Activated CD8-positive, alpha-beta memory T cell treated with anti-CD3 and anti-CD28 coated beads for 48 hours (primary cell): ENCODE measurements around the gene FAM229B.
"Not testable (repeated sequence)": the region's sequence is repeated elsewhere in the genome, so short reads cannot be mapped to it uniquely, and the experiment has no call there.

Experiments
- DNase-seq, 3 experiments: peaks; one replicate each; pipeline ENCODE4 v3.0.0-alpha.2; 2020; ENCODE audit warnings: low read depth in 2 of 3, low spot score in 2 of 3

FAM229B gene

DNA sequence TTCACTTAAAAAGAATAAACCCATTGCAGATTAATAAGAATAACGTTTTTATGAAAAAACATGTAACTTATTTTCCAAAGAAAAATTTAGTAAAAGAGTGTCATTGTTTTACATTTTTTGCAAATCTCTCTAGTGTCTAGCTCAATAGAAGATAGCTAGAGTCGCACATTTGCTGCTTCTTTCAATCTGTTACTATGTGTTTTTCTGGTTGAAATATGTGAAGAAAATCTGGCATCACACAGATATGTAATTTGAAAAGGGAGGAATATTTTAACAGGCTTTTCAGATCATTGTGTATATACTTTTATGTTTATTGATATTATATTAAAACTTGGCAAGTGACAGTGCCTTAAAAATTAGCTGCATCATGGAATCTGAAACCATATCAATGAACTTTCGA, 24.4 kb upstream of the FAM229B start:
- DNase-seq: no peak

DNA sequence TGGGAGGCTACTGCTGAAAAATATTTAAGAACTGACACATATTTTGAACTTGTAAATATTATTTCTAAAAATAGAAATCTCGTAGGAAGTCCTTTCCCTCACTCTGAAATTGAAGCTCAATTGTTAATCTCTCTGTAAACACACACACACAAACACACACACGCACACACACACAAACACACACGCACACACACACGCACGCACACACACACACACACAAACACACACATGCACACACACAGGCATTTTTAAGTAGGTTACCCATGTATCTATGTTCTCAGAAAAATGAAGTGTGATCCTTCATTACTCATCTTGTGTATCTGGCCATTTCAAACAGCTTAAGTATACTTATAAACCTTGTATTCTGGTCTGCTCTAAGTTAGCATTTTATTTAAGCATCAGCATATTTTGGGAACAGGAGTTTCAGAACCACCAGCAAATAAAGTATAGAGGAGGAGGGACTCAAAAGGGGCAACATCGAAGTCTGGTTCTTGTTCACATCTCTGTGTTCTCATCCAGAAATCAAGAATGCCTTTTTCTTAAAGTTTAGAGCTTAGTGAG, 21.9 kb upstream of the FAM229B start:
- DNase-seq: no peak

DNA sequence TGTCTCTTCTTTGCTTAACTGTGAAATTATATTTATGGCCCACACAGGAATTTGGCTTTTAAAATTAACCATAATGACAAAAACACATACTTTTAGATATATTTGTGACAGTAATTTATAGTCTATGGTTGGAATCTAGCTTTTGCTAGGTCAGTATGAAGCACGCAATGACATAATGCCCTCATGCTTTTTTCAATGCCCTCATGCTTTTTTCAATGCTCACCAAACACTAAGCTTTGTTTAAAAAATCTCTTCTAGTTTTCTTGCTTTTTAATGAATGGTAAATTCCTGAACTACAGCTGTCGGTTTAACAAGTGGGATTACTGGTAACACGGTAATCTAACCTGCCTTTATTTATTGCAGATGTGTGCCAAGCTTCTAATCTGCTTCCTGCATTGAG, 20.8 kb upstream of the FAM229B start:
- DNase-seq: no peak

DNA sequence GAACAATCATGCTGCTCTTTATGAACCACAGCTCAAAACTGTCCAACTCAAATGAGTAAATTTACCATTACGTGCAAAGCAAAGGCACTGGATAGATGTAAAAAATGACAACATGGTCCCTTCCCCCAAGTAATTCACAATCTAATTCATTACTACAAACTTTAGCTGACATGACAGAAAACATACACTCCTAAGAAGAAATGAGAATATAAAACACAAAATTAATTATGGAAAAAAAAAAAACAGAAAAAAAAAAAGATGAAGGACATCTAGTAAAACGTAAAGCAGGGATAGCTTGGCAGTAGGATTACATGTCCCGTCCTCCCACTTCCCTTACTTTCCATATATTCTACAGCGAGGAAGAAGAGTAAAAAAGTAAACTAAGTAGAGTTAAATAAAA, 5.8 kb upstream of the FAM229B start:
- no peak for DNase-seq

DNA sequence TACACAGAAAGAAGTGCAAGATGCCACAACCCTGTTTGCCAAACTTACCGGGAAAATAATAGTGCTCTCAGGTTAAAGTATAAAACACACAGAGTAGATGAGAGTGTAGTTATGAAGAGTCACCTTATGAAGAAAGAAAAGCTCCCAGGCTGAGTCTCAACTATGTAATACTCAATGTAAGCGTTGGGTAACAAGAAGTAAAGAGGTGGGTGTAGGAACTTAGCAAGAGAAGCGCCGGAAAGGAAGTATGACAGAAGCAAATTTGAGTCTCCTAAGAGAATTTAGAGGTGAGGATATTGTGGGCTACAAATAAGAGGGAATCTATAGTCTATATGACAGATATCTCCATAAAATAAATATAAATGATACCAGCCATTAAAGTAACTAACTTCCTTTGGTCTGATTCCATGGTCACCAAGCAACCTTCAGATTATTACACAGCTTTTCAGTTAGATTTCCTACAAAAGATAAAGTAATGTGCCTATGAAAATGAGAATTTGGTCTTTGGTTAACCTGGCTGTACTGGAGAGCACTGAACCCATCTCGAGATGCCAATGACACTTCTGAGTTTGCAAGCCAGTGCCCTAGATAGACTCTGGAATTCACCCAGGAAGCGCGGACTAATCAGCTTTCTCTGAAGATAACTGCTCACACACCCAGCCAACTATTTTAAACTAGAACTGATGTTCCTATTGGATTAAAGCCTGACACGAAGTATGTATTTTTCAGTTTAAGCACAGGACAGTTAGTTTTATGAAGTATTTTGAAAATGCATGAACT, 1.9 kb upstream of the FAM229B start:
- no peak for DNase-seq

DNA sequence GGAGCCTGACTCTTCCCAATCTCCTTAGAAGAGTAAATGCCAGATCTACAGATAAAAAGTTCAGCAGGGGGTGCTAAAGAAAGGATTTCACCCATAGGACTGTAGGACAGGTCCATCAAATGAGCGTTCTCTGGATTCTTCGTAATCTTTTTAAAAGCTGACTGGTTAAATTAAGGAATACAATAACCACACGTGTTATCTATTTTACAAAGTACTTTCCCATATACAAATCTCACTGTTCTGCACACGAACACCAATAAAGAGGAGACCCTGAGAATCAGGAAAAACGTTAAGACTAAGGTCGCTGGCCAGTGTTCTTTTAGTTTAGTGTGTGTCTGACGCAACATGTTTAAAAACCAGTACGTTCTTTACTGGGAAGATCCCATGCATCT, 651 bp upstream of the FAM229B start:
- no peak for DNase-seq

DNA sequence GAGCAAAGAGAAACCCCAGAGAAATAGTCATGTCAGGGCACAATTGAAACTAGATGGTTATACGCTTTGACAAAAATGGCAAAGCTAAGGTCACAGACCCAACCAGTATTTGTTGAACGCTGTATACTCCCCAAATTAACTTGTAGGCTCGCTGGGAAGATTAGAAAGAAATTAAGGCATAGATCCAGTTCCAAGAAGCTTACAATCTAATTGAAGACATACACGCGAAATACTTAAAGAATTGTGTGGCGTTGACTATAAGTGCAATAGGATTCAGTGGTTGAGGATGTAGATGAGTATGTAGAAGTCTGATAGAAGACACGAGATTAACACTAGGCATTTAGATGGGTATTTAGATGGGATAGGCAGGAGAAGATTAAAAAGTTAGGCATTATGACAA, 525 bp downstream of the FAM229B start:
- DNase-seq: no peak

DNA sequence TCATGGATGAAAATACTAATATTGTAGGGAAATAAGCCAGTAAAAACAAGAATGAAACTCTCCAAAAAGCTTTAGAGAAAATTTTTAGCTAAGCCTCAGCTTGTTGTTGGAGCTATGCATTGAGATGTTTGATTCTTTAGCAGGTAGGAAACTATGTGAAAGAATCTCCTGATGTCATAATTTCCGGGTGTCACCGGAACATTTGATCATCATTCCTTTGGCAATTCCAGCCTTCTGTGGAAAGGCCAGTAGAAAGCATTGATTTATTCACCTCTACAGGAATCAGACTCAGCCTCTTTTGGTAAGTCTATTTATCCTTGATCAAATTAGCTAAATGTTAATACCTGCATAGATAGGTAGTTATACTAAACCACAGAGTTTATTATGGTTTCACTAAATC, 9.5 kb downstream of the FAM229B start:
- no peak for DNase-seq

DNA sequence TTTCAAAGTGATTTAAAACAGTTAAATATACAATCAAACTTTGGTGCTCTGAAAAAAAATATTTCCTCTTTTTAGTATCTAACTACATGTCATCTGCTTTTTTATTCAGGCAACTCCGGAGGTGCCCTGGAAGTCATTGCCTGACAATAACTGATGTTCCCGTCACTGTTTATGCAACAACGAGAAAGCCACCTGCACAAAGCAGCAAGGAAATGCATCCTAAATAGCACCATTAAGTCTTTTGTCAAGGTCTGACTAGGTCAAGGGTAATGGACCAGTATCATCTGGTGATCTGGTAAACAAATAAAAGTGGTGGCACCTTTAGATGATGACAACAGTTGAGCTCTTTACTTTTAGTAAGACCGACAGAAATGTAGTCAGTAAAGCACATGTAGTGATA, 13.2 kb downstream of the FAM229B start:
- DNase-seq: no peak

DNA sequence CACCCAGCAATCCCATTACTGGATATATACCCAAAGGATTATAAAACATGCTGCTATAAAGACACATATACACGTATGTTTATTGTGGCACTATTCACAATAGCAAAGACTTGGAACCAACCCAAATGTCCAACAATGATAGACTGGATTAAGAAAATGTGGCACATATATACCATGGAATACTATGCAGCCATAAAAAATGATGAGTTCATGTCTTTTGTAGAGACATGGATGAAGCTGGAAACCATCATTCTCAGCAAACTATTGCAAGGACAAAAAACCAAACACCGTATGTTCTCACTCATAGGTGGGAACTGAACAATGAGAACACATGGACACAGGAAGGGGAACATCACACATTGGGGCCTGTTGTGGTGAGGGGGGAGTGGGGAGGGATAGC, 18.6 kb downstream of the FAM229B start:
- DNase-seq: not testable (repeated sequence)

DNA sequence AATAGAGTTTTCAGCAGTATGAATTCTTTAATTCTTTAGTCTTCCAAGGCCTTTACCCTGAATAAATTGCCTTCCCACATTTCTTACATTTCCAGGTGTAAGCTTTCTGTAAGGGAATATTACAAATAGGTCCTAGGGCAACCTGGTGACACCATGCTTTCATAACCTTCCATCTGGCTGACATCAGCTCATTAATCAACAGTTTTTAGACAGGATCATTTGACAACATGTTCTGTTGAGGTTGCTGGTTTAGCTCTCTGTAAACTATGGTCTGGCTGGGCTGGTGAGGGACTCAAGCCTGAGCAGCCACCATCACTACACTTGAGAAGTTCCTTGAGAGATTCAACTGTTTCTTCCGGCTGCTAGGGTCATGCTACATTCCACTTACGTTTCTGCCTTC, 19.2 kb downstream of the FAM229B start:
- DNase-seq: no peak

DNA sequence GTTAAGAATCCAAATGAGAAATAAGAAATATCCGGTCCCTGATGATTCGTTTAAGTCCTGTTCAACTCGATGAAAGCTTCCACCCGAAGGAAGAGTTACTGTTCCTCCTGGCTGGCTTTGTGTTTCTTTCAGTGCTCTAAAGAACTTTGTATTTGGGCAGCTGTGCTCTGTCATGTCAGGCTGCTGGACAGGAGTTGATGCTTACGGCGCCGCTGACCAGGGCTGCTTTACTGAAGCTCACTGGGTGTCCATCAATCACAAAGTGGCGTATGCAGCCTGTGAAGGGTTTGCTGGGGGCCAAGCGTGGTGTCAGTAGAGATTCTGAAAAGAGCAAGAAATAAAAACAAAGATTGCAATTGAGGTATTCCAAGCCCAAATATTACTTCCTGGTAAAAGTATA, 21.9 kb downstream of the FAM229B start:
- DNase-seq: no peak

DNA sequence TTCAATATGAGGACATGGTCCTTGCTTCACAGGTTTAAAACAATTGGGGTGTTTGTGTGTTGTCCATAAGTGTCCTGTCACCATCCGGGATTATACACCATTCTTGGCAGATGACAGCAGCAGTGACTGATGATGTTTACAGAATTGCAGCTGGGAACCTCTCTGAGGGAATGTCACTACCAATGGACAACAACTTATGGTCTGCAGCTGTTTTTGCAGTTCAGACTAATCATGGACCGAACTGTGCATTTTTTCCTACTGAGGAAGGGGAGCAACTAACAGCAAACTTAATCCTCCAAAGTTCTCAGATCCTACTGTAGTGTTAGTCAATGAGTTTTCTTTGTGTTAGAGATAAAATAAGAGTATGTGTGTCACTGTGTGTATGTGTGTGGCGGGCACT, 26.0 kb downstream of the FAM229B start:
- no peak for DNase-seq

DNA sequence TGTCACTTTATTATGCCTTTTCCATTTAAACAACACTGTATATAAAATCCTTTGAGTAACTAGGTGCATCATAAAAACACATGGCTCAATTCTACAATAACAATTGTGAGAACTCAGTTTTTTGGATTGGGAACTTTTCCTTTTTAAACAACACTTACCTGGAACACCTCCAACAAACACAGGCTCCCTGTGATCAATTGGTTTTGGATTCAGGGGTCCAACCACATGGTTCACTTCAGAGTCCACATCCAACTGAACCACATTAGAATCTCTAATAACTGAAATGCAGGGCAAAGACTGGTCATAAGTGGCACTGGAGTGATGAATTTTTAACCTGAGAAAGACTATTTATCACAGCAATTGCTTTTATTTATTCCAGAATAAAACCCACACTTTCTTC, 26.5 kb downstream of the FAM229B start:
- no peak for DNase-seq

DNA sequence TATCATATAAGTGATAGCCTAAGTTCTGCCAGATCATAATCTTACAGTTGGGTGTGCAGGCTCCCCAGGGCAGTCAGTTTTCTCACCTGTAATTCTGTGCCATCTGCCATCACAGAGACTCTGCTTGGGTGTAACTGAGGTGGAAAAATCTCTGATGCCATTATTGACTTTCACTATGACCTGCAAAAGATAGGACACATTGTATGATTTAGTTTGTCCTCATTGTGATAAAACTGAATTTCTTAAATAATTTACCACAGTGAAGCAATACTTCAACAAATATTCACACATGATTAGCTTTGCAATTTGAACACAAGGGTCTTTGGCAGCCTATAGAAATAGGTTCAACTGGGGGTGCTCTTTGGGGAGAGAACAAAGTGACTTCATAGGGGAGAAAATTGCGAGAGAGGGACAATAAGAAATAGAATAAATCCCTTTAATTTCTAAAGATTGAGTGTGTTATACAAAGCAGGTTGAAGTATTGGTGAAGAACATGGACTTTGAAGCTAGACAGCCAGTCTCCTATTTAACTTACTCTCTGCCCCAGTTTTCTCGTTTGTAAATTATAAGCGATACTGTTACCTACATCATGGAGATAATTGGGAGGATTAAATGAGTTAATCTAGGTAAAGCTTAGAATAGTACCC, 27.3 kb downstream of the FAM229B start:
- DNase-seq: no peak

DNA sequence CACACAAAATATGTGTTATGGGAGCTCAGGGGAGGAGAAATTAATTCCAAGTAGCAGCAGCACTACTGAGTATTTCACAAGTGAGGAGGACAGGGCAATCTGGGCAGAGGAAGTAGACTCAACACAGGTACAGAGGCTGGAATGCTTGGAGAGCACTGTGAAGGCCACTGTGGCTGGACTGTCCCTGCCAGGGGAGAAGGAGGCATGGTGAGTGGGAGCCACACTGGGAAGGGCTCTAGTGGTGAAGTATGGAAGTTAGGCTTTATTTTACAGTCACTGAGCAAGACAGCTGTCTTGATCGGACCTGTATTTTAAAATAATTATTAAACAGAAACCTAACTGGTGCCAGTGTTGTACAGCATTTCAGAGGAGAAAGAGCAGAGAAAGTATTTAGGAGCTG, 28.8 kb downstream of the FAM229B start:
- no peak for DNase-seq

DNA sequence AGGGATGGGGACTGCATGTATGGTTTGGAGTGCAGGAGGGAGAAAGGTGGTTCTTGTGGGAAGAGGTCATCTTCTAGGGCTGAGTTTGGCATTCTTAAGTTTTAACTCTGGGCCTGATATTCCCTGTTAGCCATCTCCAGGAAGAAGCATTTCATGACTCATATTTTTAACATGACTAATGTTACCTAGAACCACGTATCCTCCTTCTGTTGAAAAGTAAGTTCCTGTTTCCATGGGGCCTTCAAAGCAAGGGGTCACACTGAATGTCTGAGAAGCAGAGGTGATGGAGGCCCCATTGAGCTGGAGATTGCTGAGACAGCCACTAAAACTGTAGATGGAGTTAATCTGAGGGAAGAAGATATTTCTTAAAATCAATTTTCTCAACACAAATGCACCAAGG, 30.2 kb downstream of the FAM229B start:
- no peak for DNase-seq

DNA sequence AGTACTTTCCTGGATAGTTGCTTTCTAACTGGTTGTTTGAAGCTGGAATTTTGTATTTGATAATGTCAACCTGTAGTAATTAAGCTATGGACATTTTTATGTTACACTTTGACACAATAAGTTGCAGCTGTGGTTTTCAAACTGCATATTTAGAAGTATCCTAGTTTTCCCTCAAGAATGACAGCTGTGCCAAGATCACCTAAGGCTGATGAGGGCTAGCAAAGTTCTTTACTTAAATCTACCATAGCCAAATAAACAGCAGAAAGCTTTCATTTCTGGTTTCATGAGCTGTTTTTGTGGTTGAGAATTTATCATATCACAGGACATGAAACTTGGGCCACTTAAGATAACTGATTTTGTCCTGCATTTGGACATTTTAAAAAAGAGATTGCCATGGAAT, 30.6 kb downstream of the FAM229B start:
- DNase-seq: no peak

DNA sequence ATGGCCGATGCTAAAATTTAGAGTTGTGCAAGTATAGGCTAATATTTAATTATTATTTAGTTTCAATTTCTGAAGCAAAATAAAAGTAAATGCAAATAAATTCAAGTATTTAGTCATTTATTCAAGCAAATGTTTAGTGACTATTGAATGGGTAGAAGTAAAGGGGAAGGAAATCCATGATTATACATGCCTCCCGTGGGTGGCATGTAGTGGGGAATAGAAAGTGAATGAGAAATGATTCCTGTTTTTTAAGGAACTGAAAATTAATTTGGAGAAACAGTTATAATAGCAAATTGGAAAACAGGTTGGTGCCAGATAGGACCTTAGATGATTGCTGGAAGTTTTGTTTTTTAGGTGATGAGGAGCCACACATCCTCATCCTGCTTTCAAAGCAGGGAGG, 35.4 kb downstream of the FAM229B start:
- DNase-seq: no peak

DNA sequence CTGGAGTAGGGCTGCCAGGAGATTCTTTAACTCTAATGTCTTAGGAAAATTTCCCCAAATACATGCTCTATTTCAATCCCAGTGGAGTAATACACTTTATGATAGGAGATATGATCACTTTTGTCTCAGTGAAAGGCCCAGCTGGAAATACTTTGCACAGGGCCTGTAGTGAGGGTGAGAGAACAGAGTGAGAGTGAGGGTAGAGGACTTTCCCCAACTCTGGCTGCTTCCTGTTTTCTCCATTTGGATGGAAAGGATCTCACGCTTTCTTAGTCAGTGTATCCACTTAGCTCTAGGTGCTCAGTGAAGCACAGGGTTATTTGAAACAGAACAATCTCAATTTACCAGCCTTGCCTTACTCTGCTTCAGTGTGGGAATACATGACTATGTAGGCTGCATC, 36.6 kb downstream of the FAM229B start:
- no peak for DNase-seq

DNA sequence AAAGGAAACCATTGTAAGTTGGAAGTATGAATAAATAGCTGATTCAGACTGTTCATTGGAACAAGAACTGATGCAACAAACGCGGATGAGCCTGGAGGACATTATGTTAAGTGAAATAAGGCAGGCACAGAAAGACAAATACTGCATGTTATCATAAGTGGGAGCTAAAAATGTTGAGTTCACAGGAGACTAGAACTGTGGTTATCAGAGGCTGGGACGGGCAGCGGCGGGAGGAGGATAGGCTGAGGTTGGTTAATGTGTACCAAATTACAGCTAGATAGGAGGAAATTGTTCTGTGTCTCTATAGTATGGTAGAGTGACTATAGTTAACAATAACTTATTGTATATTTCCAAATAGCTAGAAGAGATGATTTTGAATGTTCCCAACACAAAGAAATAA, 40.8 kb downstream of the FAM229B start:
- no peak for DNase-seq

DNA sequence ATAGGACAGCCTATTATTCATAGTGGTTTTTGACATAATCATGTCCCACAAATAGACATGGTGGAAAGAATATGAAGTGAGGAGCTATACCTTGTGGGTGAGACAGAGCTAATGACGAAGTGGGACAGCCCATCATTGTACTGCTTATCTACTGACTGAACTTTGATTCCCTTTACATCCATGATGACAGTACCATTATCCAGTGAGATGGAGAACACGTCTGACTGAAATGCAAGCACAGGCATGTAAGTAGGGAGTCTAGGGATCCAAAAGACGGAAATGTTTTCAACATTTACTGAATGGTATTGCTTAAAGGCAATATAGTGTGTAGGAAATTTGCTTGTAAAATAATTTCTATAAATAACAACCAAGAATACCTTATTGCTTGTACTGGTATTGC, 43.5 kb downstream of the FAM229B start:
- no peak for DNase-seq

DNA sequence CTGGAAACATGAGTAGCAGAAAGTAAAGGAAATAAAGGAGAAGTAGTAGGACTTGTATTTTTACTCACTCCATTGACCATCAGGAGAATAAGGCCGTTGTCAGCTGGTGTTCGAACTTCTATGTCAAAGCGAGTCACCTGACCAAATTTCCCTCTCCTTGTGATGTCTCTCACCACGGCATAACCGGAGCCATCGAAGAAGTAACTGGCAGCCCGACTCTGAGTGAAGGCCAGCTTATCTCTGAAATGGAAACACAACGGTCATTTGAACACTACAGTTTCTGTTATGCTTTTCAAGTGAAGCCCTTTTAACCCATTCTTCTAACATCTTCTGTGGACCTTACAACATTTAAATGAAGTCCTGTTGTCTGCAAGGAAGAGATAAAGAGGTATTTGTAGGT, 51.7 kb downstream of the FAM229B start:
- no peak for DNase-seq
